Transverse colon (tissue), 4 donors: Measurements from ENCODE around the gene SEPTIN12. TPM values are rescaled to one million over a fixed set of nuclear protein-coding genes. Genes with fewer than 3 reads are reported as not detected.
"Not testable (repeated sequence)": the region's sequence is repeated elsewhere in the genome, so short reads cannot be mapped to it uniquely, and the experiment has no call there.

Experiments used
- DNase-seq: peaks from one replicate; pipeline ENCODE4 v3.0.0-alpha.2; 2019
- H3K27ac ChIP-seq, 4 donors: fragments of 200-600 bp; sonication (generic); 2 replicates each; pipeline ENCODE4 v1.5.1; 2016 to 2018; ENCODE audit warnings: inconsistent platforms in 4 of 4
- H3K27me3 ChIP-seq: fragments of 200-600 bp; sonication (generic); 2 replicates; pipeline ENCODE4 v1.5.1; 2017; ENCODE audit warnings: inconsistent platforms
- H3K36me3 ChIP-seq, 4 donors: fragments of 200-600 bp; sonication (generic); 2 replicates each; pipeline ENCODE4 v1.5.1; 2017 to 2019; ENCODE audit warnings: inconsistent platforms in 4 of 4
- H3K4me1 ChIP-seq, 4 donors: fragments of 200-600 bp; sonication (generic); 2 replicates each; pipeline ENCODE4 v1.5.1; 2017 to 2020; ENCODE audit warnings: inconsistent platforms in 4 of 4
- H3K4me3 ChIP-seq, 4 donors: fragments of 200-600 bp; sonication (generic); 1 replicate in 1 of 4; 2 replicates in 3 of 4; pipeline versions ENCODE4 v1.5.1 to v1.6.1; 2017 to 2019; ENCODE audit warnings: inconsistent platforms in 4 of 4
- H3K9me3 ChIP-seq, 2 donors: fragments of 200-600 bp; sonication (generic); 2 replicates each; pipeline ENCODE4 v1.5.1; 2017 to 2019; ENCODE audit warnings: inconsistent platforms in 2 of 2
- EP300 ChIP-seq: sonication (generic); formaldehyde crosslinking; IDR thresholded peaks from one replicate; pipeline ENCODE4 v1.6.1; 2017; ENCODE audit warnings: antibody characterized with exemption, low read depth
- POLR2A ChIP-seq: fragments of 450-650 bp; IDR thresholded peaks from one replicate; pipeline ENCODE4 v1.6.1; 2016; ENCODE audit warnings: antibody characterized with exemption, mild to moderate bottlenecking, moderate library complexity
- POLR2AphosphoS5 ChIP-seq, 3 donors: sonication (generic); formaldehyde crosslinking; IDR thresholded peaks; one replicate each; pipeline ENCODE4 v1.6.1; 2016; ENCODE audit warnings: antibody characterized with exemption in 3 of 3
- WGBS, 2 donors: methylation state at CpG; one replicate each; pipeline ENCODE4 v1.1.5; 2018; ENCODE audit warnings: low coverage in 1 of 2; 5-methylcytosine and 5-hydroxymethylcytosine counted together
- in situ Hi-C, 4 donors: fragments of 200-750 bp; cut with MboI; loops; one replicate each; pipeline versions ENCODE4 v1.15.0 to v1.15.1; 2017; ENCODE audit warnings: low sequenced_read_pairs in 3 of 4, low pct_ligation_motif_present in 1 of 4, low pct_unique_long_range_greater_than_20kb in 1 of 4
- intact Hi-C: fragments of 100-400 bp; cut with DNase I; formaldehyde crosslinking; loops from one replicate; pipeline ENCODE4 v1.15.1; 2023; ENCODE audit warnings: low total_unique reads
- total RNA-seq, 4 donors: library from RNA; depleted of rRNA; stranded (reverse); fragments of >200 nt; gene quantifications; one replicate each; pipeline ENCODE4 v1.1.0, GENCODE V29; 2016
- TF ChIP-seq, protein P1 (sequence below), 5 experiments: fragments of 200-600 bp in 3 of 5; fragments of 450-650 bp in 2 of 5; sonication (generic) in 3 of 5; IDR thresholded peaks; 1 replicate in 2 of 5; 2 replicates in 3 of 5; pipeline ENCODE4 v1.5.1; 2016 to 2017; ENCODE audit warnings: antibody characterized with exemption in 5 of 5, inconsistent platforms in 3 of 5, mild to moderate bottlenecking in 2 of 5, moderate library complexity in 1 of 5

SEPTIN12 gene
- total RNA-seq, 4 donors from 2014 or later: not detected

- H3K4me3 ChIP-seq: no peak overlapping the region
- in situ Hi-C loops (no loop called here), intact Hi-C loops (no loop called here)
- TF ChIP-seq EP300 (no peak), POLR2AphosphoS5 (IDR thresholded peaks at IDR 0.05) (no peak), POLR2A (no peak)
- TF ChIP-seq, protein P1, sequence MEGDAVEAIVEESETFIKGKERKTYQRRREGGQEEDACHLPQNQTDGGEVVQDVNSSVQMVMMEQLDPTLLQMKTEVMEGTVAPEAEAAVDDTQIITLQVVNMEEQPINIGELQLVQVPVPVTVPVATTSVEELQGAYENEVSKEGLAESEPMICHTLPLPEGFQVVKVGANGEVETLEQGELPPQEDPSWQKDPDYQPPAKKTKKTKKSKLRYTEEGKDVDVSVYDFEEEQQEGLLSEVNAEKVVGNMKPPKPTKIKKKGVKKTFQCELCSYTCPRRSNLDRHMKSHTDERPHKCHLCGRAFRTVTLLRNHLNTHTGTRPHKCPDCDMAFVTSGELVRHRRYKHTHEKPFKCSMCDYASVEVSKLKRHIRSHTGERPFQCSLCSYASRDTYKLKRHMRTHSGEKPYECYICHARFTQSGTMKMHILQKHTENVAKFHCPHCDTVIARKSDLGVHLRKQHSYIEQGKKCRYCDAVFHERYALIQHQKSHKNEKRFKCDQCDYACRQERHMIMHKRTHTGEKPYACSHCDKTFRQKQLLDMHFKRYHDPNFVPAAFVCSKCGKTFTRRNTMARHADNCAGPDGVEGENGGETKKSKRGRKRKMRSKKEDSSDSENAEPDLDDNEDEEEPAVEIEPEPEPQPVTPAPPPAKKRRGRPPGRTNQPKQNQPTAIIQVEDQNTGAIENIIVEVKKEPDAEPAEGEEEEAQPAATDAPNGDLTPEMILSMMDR (IDR thresholded peaks at IDR 0.05): no peak
- H3K4me1 ChIP-seq: peaks cover 0 to 7% (median 0%) of the 10 kb centered on the region in 4 donors
- H3K9me3 ChIP-seq: no peaks in the 10 kb centered on the region
- DNase-seq: no peak
- H3K27ac ChIP-seq: no peak overlapping the region
- no peaks in the 10 kb centered on the region for H3K27me3 ChIP-seq
- 93 to 100% methylated on average over 1 to 8 of the region's 8 CpGs for WGBS, 2 donors
- no peaks in the 10 kb centered on the region for H3K36me3 ChIP-seq
Measured at GRCh38 chr16:4787068-4787467, 1.1 kb downstream of the SEPTIN12 start.

DNA sequence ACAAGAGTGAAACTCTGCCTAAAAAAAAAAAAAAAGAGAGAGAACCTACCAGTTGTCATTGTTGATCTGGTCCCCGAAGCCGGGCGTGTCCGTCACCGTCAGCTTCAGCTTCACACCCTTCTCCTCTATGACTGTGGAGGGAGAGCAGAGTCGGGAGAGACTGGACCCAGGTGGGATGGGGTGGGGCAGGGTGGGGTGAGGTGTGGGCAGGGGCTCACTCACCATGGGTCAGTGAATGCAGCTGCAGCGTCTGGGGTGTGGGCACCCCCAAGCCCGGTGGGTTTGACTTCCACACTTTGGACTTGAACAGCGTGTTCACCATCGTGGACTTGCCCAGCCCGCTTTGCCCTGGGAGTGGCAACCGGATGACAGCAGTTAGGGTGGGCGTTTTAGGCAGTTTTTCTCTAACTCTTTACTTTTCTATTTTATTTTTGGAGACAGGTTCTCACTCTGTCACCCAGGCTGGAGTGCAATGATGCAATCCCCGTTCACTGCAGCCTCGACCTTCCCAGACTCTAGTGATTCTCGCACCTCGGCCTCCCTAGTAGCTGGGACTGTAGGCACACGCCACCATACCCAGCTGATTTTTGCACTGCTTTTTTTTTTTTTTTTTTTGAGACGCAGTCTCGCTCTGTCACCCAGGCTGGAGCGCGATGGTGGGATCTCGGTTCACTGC is 2.2 kb downstream of the SEPTIN12 start:
- Histone ChIP-seq H3K27ac (no peak overlapping the region), H3K4me3 (no peak overlapping the region), H3K27me3 (no peaks in the 10 kb centered on the region), H3K9me3 (no peaks in the 10 kb centered on the region), H3K36me3 (no peaks in the 10 kb centered on the region), H3K4me1 (peaks cover 0 to 7% (median 0%) of the 10 kb centered on the region in 4 donors)
- 68 to 98% methylated on average over 5 to 23 of the region's 23 CpGs for WGBS, 2 donors
- DNase-seq: no peak
- intact Hi-C loops (no loop called here), in situ Hi-C loops (no loop called here)
- TF ChIP-seq POLR2AphosphoS5 (IDR thresholded peaks at IDR 0.05) (no peak), EP300 (no peak), POLR2A (no peak)
- TF ChIP-seq, protein P1 (IDR thresholded peaks at IDR 0.05): no peak

GRCh38 chr16:4784444-4784987 is 3.6 kb downstream of the SEPTIN12 start:
- in situ Hi-C loops, H3K4me1 ChIP-seq, intact Hi-C loops, DNase-seq, H3K9me3 ChIP-seq, H3K4me3 ChIP-seq, H3K27me3 ChIP-seq, H3K36me3 ChIP-seq, H3K27ac ChIP-seq: not testable (repeated sequence)
- 86 to 96% methylated on average over 6 to 14 of the region's 14 CpGs for WGBS, 2 donors

GRCh38 chr16:4783951-4784336 is 4.2 kb downstream of the SEPTIN12 start:
- in situ Hi-C loops (no loop called here), intact Hi-C loops (no loop called here)
- Histone ChIP-seq H3K4me1 (peaks cover 0 to 7% (median 0%) of the 10 kb centered on the region in 4 donors), H3K4me3 (no peak overlapping the region), H3K27ac (no peak overlapping the region), H3K9me3 (no peaks in the 10 kb centered on the region), H3K27me3 (no peaks in the 10 kb centered on the region), H3K36me3 (no peaks in the 10 kb centered on the region)
- DNase-seq: no peak
- WGBS, 2 donors: 75% methylated on average over 16 of the region's 16 CpGs; no CpG with 5 or more reads in 1 of the 2 donors
- TF ChIP-seq POLR2AphosphoS5 (IDR thresholded peaks at IDR 0.05): no peak
- no peak for TF ChIP-seq POLR2A
- no peak for TF ChIP-seq EP300
- TF ChIP-seq, protein P1 (IDR thresholded peaks at IDR 0.05): no peak
